ENCODE data around the gene VRK3. TPM values are rescaled to one million over a fixed set of nuclear protein-coding genes. Genes with fewer than 3 reads are reported as not detected.

Gene VRK3, protein sequence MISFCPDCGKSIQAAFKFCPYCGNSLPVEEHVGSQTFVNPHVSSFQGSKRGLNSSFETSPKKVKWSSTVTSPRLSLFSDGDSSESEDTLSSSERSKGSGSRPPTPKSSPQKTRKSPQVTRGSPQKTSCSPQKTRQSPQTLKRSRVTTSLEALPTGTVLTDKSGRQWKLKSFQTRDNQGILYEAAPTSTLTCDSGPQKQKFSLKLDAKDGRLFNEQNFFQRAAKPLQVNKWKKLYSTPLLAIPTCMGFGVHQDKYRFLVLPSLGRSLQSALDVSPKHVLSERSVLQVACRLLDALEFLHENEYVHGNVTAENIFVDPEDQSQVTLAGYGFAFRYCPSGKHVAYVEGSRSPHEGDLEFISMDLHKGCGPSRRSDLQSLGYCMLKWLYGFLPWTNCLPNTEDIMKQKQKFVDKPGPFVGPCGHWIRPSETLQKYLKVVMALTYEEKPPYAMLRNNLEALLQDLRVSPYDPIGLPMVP
- total RNA-seq: 29.5 and 33.4 TPM in 2 replicates

DNA sequence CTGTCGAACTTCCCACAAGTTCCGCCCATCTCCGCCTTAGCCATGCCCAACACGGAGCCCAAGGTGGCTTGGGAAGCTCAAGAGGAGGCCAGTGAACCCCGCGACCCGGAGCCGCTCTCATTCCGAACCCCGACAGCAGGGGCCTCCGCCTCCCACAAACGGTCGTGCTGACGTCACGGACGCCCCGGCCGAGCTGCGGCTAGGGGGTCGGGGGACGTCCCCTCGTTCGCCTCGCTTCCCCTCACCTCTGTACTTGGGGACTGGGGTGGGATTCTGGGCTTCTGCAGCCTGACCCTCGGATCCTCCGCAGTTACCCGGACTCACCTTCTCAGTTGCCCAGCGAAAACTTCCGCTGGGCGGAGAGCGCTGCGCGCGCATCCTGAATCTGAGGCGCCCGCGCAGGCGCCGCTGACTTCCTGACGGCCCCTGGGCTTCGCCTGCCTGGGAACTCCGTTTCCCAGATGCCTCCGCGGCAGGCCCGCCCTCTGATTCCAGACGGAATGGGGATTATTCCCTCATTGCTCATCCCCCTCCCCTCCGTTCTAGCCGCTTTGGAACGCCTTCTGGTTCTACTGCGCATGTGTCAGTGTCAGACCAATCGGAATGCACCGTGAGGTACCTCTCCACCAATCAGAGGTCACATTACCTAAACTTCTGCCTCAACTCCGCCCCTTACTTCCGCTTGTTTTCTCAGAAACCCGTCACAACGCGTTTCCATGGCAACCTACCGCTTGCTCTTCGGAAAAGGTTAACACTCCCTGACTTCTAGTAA is at the start of gene VRK3:
TSS of gene VRK3 (minus strand) at position 351 of the 772 bp plus-strand sequence. CDS start 9,210 bp downstream, outside the sequence.

DNA sequence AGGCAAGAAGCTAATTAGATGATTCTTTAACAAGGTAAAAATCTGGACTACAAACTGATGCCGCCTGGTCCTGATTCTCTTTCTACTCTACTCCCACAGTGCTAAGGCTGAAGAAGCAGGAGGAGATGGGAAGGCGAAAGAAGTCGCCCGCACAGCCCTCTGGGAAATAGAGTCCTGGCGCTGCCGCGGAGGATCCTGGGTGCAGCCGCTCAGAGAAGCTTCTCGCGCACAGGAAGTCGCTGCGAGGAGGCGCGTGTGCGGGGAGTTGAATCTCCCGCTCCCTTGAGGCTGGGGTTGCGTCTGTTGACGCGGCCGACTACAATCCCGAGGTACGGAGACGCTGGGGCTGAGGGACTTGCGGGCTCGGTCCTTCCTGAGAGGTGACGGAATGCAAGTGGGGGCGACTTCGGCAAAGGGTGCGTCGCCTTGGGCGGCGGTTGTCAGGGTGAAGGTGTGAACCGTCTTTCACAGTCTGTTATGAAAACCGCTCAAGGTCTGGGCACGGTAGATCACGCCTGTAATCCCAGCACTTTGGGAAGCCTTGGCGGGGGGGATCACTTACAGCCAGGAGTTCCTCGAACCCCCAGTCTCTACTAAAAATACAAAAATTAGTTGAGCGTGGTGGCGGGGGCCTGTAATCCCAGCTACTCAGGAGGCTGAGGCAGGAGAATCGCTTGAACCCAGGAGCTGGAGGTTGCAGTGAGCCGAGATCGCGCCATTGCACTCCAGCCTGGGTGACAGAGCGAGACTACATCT is 800 bp upstream of the VRK3 start, which contains the start of gene ZNF473:
TSS of gene ZNF473 (plus strand) at position 212 of the 756 bp plus-strand sequence. CDS start 5,078 bp downstream, outside the sequence.

DNA sequence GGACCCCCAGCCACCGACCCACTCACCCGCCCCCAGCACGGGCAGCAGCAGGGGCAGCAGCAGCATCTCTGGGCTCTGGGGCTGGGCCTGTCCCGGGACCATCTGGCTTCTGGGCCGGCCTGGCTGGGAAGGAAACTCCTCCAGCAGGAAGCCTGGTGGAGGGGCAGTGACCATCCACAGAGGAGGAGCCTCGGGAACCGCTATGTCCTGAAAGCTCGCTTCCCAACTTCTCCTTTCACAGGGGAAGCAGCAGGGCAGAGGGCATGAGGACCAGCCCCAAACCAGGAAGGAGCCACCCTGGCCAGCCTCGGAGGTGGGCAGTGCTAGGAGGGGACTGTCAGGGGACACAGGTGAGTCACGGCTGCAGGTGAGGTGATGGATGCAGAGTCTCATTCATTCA is 64.2 kb downstream of the VRK3 start, which contains the start of gene SIGLEC11:
TSS of gene SIGLEC11 (minus strand) at position 193 of the 400 bp plus-strand sequence. CDS start at position 102, 91 bp downstream.

DNA sequence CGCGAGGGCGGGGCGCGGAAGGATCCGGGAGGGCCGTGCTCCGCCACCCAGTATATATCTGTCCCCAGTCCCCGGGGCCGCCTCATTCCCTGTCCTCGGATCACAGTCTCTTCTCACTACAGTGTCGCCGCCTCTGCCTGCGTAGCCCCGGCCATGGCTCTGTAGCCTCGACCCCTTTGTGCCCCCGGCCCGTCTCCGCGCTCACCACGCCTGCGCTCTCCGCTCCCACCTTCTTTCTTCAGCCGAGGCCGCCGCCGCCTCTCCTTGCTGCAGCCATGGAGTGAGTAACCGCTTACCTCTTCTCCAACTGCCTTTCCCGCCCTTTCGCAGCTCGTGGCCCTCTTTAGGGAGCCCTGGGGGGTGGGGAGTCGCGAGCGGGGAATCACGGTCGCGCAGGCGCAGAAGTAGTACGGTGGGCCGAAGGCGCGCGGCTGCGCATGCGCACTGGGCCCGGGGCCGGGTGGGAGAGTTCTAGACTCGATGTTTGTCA is 96.0 kb downstream of the VRK3 start, which contains the start of the genes ATF5 and NUP62:
TSS of gene ATF5 (plus strand) at position 85 of the 490 bp plus-strand sequence. CDS start 1,646 bp downstream, outside the sequence.
TSS of gene NUP62 (minus strand) at position 384 of the 490 bp plus-strand sequence. CDS start 19,697 bp downstream, outside the sequence.

Other genes starting within 250 kb of the VRK3 start
- gene FUZ, start 212.1 kb downstream of the VRK3 start, total RNA-seq: 11.4 and 12.2 TPM in 2 replicates
- gene MED25, start 207.1 kb downstream of the VRK3 start, total RNA-seq: 26.1 and 29.3 TPM in 2 replicates
- gene PTOV1, start 174.2 kb downstream of the VRK3 start, total RNA-seq: 48.3 and 58.9 TPM in 2 replicates
- 46.3 and 47.3 TPM in 2 replicates for gene PNKP, start 157.8 kb downstream of the VRK3 start, total RNA-seq
- gene AKT1S1, start 148.0 kb downstream of the VRK3 start, total RNA-seq: 11.6 and 14.4 TPM in 2 replicates
- gene TBC1D17, start 147.7 kb downstream of the VRK3 start, total RNA-seq: 10.3 and 12.1 TPM in 2 replicates
- gene IL4I1, start 128.5 kb downstream of the VRK3 start, total RNA-seq: 1.1 and 2.1 TPM in 2 replicates
- 10.7 and 10.9 TPM in 2 replicates for gene ATF5, start 96.2 kb downstream of the VRK3 start, total RNA-seq
- gene NUP62, start 95.9 kb downstream of the VRK3 start, total RNA-seq: 42.6 and 56.9 TPM in 2 replicates
- 0.13 TPM in 1 of 2 replicates, not detected in the other for gene SIGLEC11, start 64.2 kb downstream of the VRK3 start, total RNA-seq
- gene ZNF473, start 633 bp upstream of the VRK3 start, total RNA-seq: 7.4 and 9.2 TPM in 2 replicates
- gene IZUMO2, start 137.9 kb upstream of the VRK3 start, total RNA-seq: not detected in 2 replicates
- gene MYH14, start 178.2 kb upstream of the VRK3 start, total RNA-seq: not detected in 2 replicates

Data from thoracic aorta endothelial cell (primary cell).